ENCODE measurements around the gene PSMC1. TPM values are rescaled to one million over a fixed set of nuclear protein-coding genes. Genes with fewer than 3 reads are reported as not detected.

The PSMC1 gene
- total RNA-seq, 1 experiment from 2014 or later: 132 TPM

DNA sequence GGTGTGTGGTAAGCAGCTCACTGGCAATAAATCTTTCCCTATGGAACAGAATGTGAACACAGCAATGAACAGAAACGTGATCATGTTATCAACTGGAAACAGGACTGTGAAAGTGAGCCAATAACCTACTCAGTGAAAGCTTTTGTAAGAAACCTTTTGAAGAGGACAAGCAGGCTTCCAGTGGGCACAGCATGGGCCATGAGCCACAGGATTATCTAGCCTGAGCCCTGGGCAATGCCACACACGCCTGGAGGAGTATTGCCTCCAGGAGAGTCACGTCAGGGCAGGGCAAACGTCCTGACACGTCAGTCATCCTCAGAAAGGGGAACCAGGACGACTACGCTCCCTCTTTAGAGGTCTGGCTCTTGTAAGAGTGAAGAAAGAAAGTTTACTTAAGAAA is 43.1 kb downstream of the PSMC1 start:
- no TSS peak for BruUV-seq (replicated peaks)
- TF ChIP-seq, protein P1, sequence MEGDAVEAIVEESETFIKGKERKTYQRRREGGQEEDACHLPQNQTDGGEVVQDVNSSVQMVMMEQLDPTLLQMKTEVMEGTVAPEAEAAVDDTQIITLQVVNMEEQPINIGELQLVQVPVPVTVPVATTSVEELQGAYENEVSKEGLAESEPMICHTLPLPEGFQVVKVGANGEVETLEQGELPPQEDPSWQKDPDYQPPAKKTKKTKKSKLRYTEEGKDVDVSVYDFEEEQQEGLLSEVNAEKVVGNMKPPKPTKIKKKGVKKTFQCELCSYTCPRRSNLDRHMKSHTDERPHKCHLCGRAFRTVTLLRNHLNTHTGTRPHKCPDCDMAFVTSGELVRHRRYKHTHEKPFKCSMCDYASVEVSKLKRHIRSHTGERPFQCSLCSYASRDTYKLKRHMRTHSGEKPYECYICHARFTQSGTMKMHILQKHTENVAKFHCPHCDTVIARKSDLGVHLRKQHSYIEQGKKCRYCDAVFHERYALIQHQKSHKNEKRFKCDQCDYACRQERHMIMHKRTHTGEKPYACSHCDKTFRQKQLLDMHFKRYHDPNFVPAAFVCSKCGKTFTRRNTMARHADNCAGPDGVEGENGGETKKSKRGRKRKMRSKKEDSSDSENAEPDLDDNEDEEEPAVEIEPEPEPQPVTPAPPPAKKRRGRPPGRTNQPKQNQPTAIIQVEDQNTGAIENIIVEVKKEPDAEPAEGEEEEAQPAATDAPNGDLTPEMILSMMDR (IDR thresholded peaks at IDR 0.05 in 2 of 3, conservative IDR thresholded peaks at IDR 0.05 in 1 of 3; ENCODE audit: borderline replicate concordance in 1 of 3, insufficient read depth in 1 of 3, low read depth in 2 of 3, low read length in 2 of 3): no peak
- TF ChIP-seq RAD21 (IDR thresholded peaks at IDR 0.05; ENCODE audit: low read depth) (no peak), ZFX (IDR thresholded peaks at IDR 0.05) (no peak), SP1 (IDR thresholded peaks at IDR 0.05; ENCODE audit: low read depth) (no peak), CEBPB (IDR thresholded peaks at IDR 0.05; ENCODE audit: low read depth) (no peak), POLR2A (IDR thresholded peaks at IDR 0.05; ENCODE audit: borderline replicate concordance, extremely low read depth, insufficient read depth, insufficient read length) (no peak), FOSL1 (IDR thresholded peaks at IDR 0.05; ENCODE audit: low read depth) (no peak), EZH2 (IDR thresholded peaks at IDR 0.05) (no peak), ZNF274 (IDR thresholded peaks at IDR 0.05; ENCODE audit: low read depth, low read length) (no peak), EGR1 (IDR thresholded peaks at IDR 0.05; ENCODE audit: low read depth) (no peak), ELF1 (IDR thresholded peaks at IDR 0.05; ENCODE audit: borderline replicate concordance, low read depth) (no peak), SIN3A (IDR thresholded peaks at IDR 0.05; ENCODE audit: low read depth) (no peak)
- TF ChIP-seq, protein P2, sequence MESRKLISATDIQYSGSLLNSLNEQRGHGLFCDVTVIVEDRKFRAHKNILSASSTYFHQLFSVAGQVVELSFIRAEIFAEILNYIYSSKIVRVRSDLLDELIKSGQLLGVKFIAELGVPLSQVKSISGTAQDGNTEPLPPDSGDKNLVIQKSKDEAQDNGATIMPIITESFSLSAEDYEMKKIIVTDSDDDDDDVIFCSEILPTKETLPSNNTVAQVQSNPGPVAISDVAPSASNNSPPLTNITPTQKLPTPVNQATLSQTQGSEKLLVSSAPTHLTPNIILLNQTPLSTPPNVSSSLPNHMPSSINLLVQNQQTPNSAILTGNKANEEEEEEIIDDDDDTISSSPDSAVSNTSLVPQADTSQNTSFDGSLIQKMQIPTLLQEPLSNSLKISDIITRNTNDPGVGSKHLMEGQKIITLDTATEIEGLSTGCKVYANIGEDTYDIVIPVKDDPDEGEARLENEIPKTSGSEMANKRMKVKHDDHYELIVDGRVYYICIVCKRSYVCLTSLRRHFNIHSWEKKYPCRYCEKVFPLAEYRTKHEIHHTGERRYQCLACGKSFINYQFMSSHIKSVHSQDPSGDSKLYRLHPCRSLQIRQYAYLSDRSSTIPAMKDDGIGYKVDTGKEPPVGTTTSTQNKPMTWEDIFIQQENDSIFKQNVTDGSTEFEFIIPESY (IDR thresholded peaks at IDR 0.05; ENCODE audit: extremely low read depth, insufficient replicate concordance, low read length): no peak
- TF ChIP-seq, protein P3, sequence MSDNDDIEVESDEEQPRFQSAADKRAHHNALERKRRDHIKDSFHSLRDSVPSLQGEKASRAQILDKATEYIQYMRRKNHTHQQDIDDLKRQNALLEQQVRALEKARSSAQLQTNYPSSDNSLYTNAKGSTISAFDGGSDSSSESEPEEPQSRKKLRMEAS (IDR thresholded peaks at IDR 0.05): no peak
- Histone ChIP-seq H3K9ac (ENCODE audit: low read length) (no peak overlapping the region), H3K4me3 (replicated peaks in 1 of 2; ENCODE audit: low read depth in 1 of 2, low read length in 2 of 2) (no peak overlapping the region), H3K36me3 (ENCODE audit: control insufficient read depth in 1 of 2, insufficient read depth in 2 of 2, low read length in 2 of 2) (peaks cover 17 to 27% of the 10 kb centered on the region in 2 experiments; a peak in 3 of 4 replicates), H3K27ac (ENCODE audit: low read depth, low read length) (no peak overlapping the region), H3K27me3 (ENCODE audit: insufficient read depth, low read length) (no peaks in the 10 kb centered on the region), H3K9me2 (ENCODE audit: insufficient read depth) (no peaks in the 10 kb centered on the region), H3K4me2 (ENCODE audit: low read length) (no peak overlapping the region), H2AFZ (ENCODE audit: low read depth, low read length, poor library complexity, severe bottlenecking) (no peak overlapping the region), H3K79me2 (ENCODE audit: insufficient read depth, low read length) (no peaks in the 10 kb centered on the region), H3K4me1 (ENCODE audit: control insufficient read depth in 1 of 2, insufficient read depth in 2 of 2, low read length in 2 of 2) (peaks cover 0 to 7% of the 10 kb centered on the region in 2 experiments; a peak in 1 of 4 replicates), H3K9me3 (ENCODE audit: control insufficient read depth in 1 of 2, insufficient read depth in 1 of 2, low read depth in 1 of 2, low read length in 2 of 2) (no peaks in the 10 kb centered on the region), H4K20me1 (ENCODE audit: insufficient read depth) (no peaks in the 10 kb centered on the region)
- intact Hi-C loops (cut with micrococcal nuclease): no loop called here
- CTCF ChIA-PET: no interaction called here
- POLR2A ChIA-PET: no interaction called here
- DNase-seq (ENCODE audit: low read depth, low spot score) (no peak), ATAC-seq (no peak)
- RAD21 ChIA-PET (ENCODE audit: low non-redundant PET in 1 of 2, low total read pairs in 2 of 2, uncharacterized antibody in 2 of 2, unreplicated experiment in 2 of 2): no interaction called here
